ENCODE results near the gene HDAC7. TPM values are rescaled to one million over a fixed set of nuclear protein-coding genes. Genes with fewer than 3 reads are reported as not detected.

HDAC7 gene
- total and polyA plus RNA-seq, 2 of the 13 experiments (the other 11 are each of a cell fraction or from before 2014, with no cell fraction given), result 4.6 to 10.8 TPM

- H3K4me2 ChIP-seq (ENCODE audit: low read depth, low read length), result no peak overlapping the region
- no peak overlapping the region for H2AFZ ChIP-seq (ENCODE audit: low read length)
- peaks cover 2% of the 10 kb centered on the region in 2 experiments; a peak in 3 of 5 replicates for H3K36me3 ChIP-seq (replicated peaks in 1 of 2; ENCODE audit: control insufficient read depth in 1 of 2, insufficient read depth in 2 of 2, low read length in 2 of 2)
- CTCF ChIA-PET (ENCODE audit: low intra/inter-chr PET ratio, low total read pairs), result interaction anchor here (1.0 to 3.6 kb wide), 5 partner anchors 36 to 68 kb away, joined by 3 to 56 read pairs (median 15); no protein-coding TSS in a partner anchor
- H3K9me3 ChIP-seq (ENCODE audit: low read length), result no peaks in the 10 kb centered on the region
- H3K4me1 ChIP-seq (ENCODE audit: insufficient read depth, low read length), result peaks cover 17% of the 10 kb centered on the region
- no peak overlapping the region for H3K27ac ChIP-seq (ENCODE audit: extremely low read length, insufficient read depth, low read length)
- H3K79me2 ChIP-seq (ENCODE audit: insufficient read depth, low read length), result no peaks in the 10 kb centered on the region
- in situ Hi-C loops (cut with HindIII; ENCODE audit: extremely low pct_ligation_motif_present, low pct_unique_long_range_greater_than_20kb), result loop anchor here (5.0 kb wide), 2 partner anchors 38 to 68 kb away; no protein-coding TSS in a partner anchor
- no peaks in the 10 kb centered on the region for H3K27me3 ChIP-seq (ENCODE audit: control insufficient read depth in 1 of 2, insufficient read depth in 2 of 2, low read length in 2 of 2)
- no TSS peak for BruUV-seq (replicated peaks)
- intact Hi-C loops (cut with micrococcal nuclease; ENCODE audit: unreplicated experiment), result loop anchor here (1.0 to 5.0 kb wide), 4 partner anchors 38 to 128 kb away; no protein-coding TSS in a partner anchor
- POLR2A ChIA-PET, result interaction anchor here (0.7 kb wide), 1 partner anchor 28 kb away, joined by 3 read pairs; no protein-coding TSS in a partner anchor
- H4K20me1 ChIP-seq (ENCODE audit: insufficient read depth, low read length), result no peaks in the 10 kb centered on the region
- ATAC-seq (no peak), FAIRE-seq (no peak), DNase-seq (ENCODE audit: low spot score) (no peak)
- WGBS (ENCODE audit: low lambda C conversion rate), result 85% methylated on average over 6 of the region's 11 CpGs
- H3K4me3 ChIP-seq (replicated peaks in 1 of 3; ENCODE audit: insufficient read depth in 1 of 3, low read depth in 2 of 3, low read length in 3 of 3), result no peak overlapping the region
- TF ChIP-seq GLI4 (CRISPR knock-in tag; IDR thresholded peaks at IDR 0.05; ENCODE audit: borderline replicate concordance) (no peak), MAFK (conservative IDR thresholded peaks at IDR 0.05 in 1 of 2, IDR thresholded peaks at IDR 0.05 in 1 of 2; ENCODE audit: low read length in 2 of 2) (peak; percentile 85 to 91), MAFF (IDR thresholded peaks at IDR 0.05; ENCODE audit: low read depth, low read length) (peak; percentile 76)
- TF ChIP-seq, protein P1, sequence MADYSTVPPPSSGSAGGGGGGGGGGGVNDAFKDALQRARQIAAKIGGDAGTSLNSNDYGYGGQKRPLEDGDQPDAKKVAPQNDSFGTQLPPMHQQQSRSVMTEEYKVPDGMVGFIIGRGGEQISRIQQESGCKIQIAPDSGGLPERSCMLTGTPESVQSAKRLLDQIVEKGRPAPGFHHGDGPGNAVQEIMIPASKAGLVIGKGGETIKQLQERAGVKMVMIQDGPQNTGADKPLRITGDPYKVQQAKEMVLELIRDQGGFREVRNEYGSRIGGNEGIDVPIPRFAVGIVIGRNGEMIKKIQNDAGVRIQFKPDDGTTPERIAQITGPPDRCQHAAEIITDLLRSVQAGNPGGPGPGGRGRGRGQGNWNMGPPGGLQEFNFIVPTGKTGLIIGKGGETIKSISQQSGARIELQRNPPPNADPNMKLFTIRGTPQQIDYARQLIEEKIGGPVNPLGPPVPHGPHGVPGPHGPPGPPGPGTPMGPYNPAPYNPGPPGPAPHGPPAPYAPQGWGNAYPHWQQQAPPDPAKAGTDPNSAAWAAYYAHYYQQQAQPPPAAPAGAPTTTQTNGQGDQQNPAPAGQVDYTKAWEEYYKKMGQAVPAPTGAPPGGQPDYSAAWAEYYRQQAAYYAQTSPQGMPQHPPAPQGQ (CRISPR knock-in tag; IDR thresholded peaks at IDR 0.05; ENCODE audit: borderline replicate concordance), result no peak
- no peak overlapping the region for H3K9ac ChIP-seq (ENCODE audit: insufficient read depth, low read depth, low read length)
Measured at GRCh38 chr12:47779943-47780504, 39.7 kb downstream of the HDAC7 start.

Measured in HepG2 (cell line).